Testis (tissue), 3 donors: ENCODE data around the gene BCL2L11. TPM values are rescaled to one million over a fixed set of nuclear protein-coding genes. Genes with fewer than 3 reads are reported as not detected.

Experiments
- DNase-seq: peaks from one replicate; pipeline ENCODE4 v3.0.0-alpha.2; 2019
- H3K27ac ChIP-seq, 2 donors: fragments of 200-600 bp; sonication (generic); one replicate each; pipeline ENCODE4 v1.5.1; 2019
- H3K27me3 ChIP-seq: fragments of 200-600 bp; sonication (generic); one replicate; pipeline ENCODE4 v1.5.1; 2019
- H3K36me3 ChIP-seq: fragments of 200-600 bp; sonication (generic); one replicate; pipeline ENCODE4 v1.5.1; 2017; ENCODE audit warnings: low read depth; ENCODE audit errors: missing control alignments
- H3K4me1 ChIP-seq: fragments of 200-600 bp; sonication (generic); one replicate; pipeline ENCODE4 v1.5.1; 2019
- H3K4me3 ChIP-seq, 2 donors: fragments of 200-600 bp; sonication (generic); one replicate each; pipeline ENCODE4 v1.5.1; 2017 to 2019
- H3K9me3 ChIP-seq: fragments of 200-600 bp; sonication (generic); one replicate; pipeline ENCODE4 v1.5.1; 2017
- CTCF ChIP-seq, 3 experiments: fragments of 450-650 bp in 2 of 3; fragments of 200-600 bp in 1 of 3; sonication (generic) in 1 of 3; IDR thresholded peaks; one replicate each; pipeline ENCODE4 v1.5.1; 2016 to 2019; ENCODE audit warnings: antibody characterized with exemption in 3 of 3, mild to moderate bottlenecking in 2 of 3, moderate library complexity in 1 of 3
- POLR2A ChIP-seq: fragments of 450-650 bp; IDR thresholded peaks from one replicate; pipeline ENCODE4 v1.6.1; 2017; ENCODE audit warnings: antibody characterized with exemption, mild to moderate bottlenecking, moderate library complexity
- WGBS, 2 donors: methylation state at CpG; one replicate each; pipeline ENCODE4 v1.1.5; 2018; 5-methylcytosine and 5-hydroxymethylcytosine counted together
- intact Hi-C: fragments of 100-400 bp; cut with DNase I; formaldehyde crosslinking; loops from one replicate; pipeline ENCODE4 v1.15.1; 2023; ENCODE audit warnings: low total_unique reads
- polyA plus RNA-seq: library from polyadenylated mRNA; stranded (reverse); fragments of 350-450 nt; fragmentation: Illumina TruSeq; extraction: RNeasy Lipid Tissue Mini Kit (QIAGEN cat#74804); gene quantifications from one replicate; pipeline ENCODE4 v1.2.3, GENCODE V29; 2014; ENCODE audit warnings: low read depth, low replicate concordance; ENCODE audit not compliant: insufficient read depth
- total RNA-seq, 2 donors: library from RNA; depleted of rRNA; stranded (reverse); fragments of >200 nt; gene quantifications; one replicate each; pipeline ENCODE4 v1.2.3, GENCODE V29; 2016

The BCL2L11 gene
- total and polyA plus RNA-seq, 3 donors from 2014 or later: 26.4 to 41.7 (median 29.3) TPM

- peaks cover 12% of the 10 kb centered on the region for H3K4me1 ChIP-seq
- H3K36me3 ChIP-seq: no peaks in the 10 kb centered on the region
- no peaks in the 10 kb centered on the region for H3K9me3 ChIP-seq
- no peak for DNase-seq
- WGBS, 2 donors: 47% methylated on average over 2 of the region's 2 CpGs
- H3K27me3 ChIP-seq: no peaks in the 10 kb centered on the region
- TF ChIP-seq POLR2A (no peak), CTCF (IDR thresholded peaks at IDR 0.05) (no peak)
- intact Hi-C loops: no loop called here
- no peak overlapping the region for H3K4me3 ChIP-seq
- H3K27ac ChIP-seq: no peak overlapping the region
Measured at GRCh38 chr2:111184725-111185310, 64.1 kb downstream of the BCL2L11 start.

- Histone ChIP-seq H3K9me3 (no peaks in the 10 kb centered on the region), H3K27me3 (no peaks in the 10 kb centered on the region), H3K4me3 (no peak overlapping the region), H3K27ac (no peak overlapping the region), H3K36me3 (no peaks in the 10 kb centered on the region), H3K4me1 (peaks cover 12% of the 10 kb centered on the region)
- WGBS, 2 donors: 29 to 52% methylated on average over 12 of the region's 12 CpGs
- intact Hi-C loops: no loop called here
- TF ChIP-seq CTCF (IDR thresholded peaks at IDR 0.05): no peak
- TF ChIP-seq POLR2A: no peak
- peak; percentile 86 for DNase-seq
Measured at GRCh38 chr2:111185361-111186022, 64.8 kb downstream of the BCL2L11 start.

GRCh38 chr2:111186121-111186715, 65.5 kb downstream of the BCL2L11 start:
- Histone ChIP-seq H3K4me3 (no peak overlapping the region), H3K9me3 (no peaks in the 10 kb centered on the region), H3K27ac (no peak overlapping the region), H3K27me3 (no peaks in the 10 kb centered on the region), H3K4me1 (peaks cover 12% of the 10 kb centered on the region), H3K36me3 (no peaks in the 10 kb centered on the region)
- DNase-seq: no peak
- 84 to 88% methylated on average over 10 of the region's 10 CpGs for WGBS, 2 donors
- intact Hi-C loops: no loop called here
- TF ChIP-seq CTCF (IDR thresholded peaks at IDR 0.05) (no peak), POLR2A (no peak)

GRCh38 chr2:111186933-111187332, 66.2 kb downstream of the BCL2L11 start:
- TF ChIP-seq CTCF (IDR thresholded peaks at IDR 0.05): no peak
- no peak for TF ChIP-seq POLR2A
- WGBS, 2 donors: 92 to 95% methylated on average over 6 of the region's 6 CpGs
- intact Hi-C loops: no loop called here

More at GRCh38 chr2:111186933-111187332, 66.2 kb downstream of the BCL2L11 start:
- Histone ChIP-seq H3K4me1 (peaks cover 12% of the 10 kb centered on the region), H3K9me3 (no peaks in the 10 kb centered on the region), H3K4me3 (no peak overlapping the region), H3K36me3 (no peaks in the 10 kb centered on the region), H3K27me3 (no peaks in the 10 kb centered on the region), H3K27ac (no peak overlapping the region)
- no peak for DNase-seq
